Muscle layer of colon (tissue), 2 donors: ENCODE measurements around the gene PBRM1.

ENCODE experiments used
- H3K27ac ChIP-seq: one replicate; pipeline ENCODE4 v1.7.0; 2013; ENCODE audit warnings: low read depth, mild to moderate bottlenecking, low read length, moderate library complexity
- H3K27me3 ChIP-seq, 2 donors: one replicate each; pipeline ENCODE4 v1.7.0; 2013; ENCODE audit warnings: low read length in 2 of 2, mild to moderate bottlenecking in 2 of 2; ENCODE audit not compliant: insufficient read depth in 2 of 2, control insufficient read depth in 1 of 2
- H3K36me3 ChIP-seq: one replicate; pipeline ENCODE4 v1.7.0; 2013; ENCODE audit warnings: mild to moderate bottlenecking, low read length; ENCODE audit not compliant: insufficient read depth
- H3K4me1 ChIP-seq: one replicate; pipeline ENCODE4 v1.7.0; 2013; ENCODE audit warnings: mild to moderate bottlenecking, low read length; ENCODE audit not compliant: insufficient read depth
- H3K4me3 ChIP-seq, 2 donors: one replicate each; pipeline ENCODE4 v1.7.0; 2013; ENCODE audit warnings: low read length in 2 of 2, low read depth in 1 of 2, mild to moderate bottlenecking in 1 of 2, moderate library complexity in 1 of 2
- H3K9ac ChIP-seq: one replicate; pipeline ENCODE4 v1.7.0; 2013; ENCODE audit warnings: low read length
- H3K9me3 ChIP-seq: one replicate; pipeline ENCODE4 v1.7.0; 2013; ENCODE audit warnings: mild to moderate bottlenecking, low read length
- donor health status: abdominal sarcoma.
- donor health status: Adenocarcinoma of cecum.

Gene PBRM1

DNA sequence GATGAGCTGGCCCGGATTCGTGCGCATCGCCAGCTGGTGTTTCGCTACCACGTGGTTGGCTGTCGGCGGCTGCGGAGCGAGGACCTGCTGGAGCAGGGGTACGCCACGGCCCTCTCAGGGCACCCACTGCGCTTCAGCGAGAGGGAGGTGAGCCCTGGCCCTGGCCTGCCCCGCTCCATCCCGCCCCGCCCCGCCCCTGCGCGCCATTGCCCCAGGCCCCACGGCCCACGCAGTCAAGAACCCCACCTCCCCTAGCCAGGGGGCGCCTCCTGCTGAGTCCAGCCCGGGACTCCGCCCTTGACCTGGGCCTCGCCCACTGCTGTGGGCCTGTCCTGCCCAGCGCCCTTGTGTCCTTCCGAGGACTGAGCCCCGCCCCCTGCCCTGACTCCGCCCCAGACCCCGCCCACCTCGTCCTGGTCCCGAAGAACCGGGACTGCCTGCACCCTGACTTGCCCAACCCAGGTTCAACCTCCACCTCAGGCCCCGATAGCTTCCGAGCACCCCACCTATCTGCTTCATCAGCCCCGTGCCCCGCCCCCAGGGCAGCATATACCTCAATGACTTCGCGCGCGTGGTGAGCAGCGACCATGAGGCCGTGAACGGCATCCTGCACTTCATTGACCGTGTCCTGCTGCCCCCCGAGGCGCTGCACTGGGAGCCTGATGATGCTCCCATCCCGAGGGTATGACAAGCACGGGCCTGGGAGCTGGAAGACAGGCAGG is 166.8 kb downstream of the PBRM1 start:
- H3K36me3 ChIP-seq = peaks cover 2% of the 10 kb centered on the region
- no peaks in the 10 kb centered on the region for H3K4me1 ChIP-seq
- H3K4me3 ChIP-seq = no peak overlapping the region
- H3K27me3 ChIP-seq = no peaks in the 10 kb centered on the region
- no peak overlapping the region for H3K27ac ChIP-seq
- no peaks in the 10 kb centered on the region for H3K9me3 ChIP-seq
- H3K9ac ChIP-seq = no peak overlapping the region

DNA sequence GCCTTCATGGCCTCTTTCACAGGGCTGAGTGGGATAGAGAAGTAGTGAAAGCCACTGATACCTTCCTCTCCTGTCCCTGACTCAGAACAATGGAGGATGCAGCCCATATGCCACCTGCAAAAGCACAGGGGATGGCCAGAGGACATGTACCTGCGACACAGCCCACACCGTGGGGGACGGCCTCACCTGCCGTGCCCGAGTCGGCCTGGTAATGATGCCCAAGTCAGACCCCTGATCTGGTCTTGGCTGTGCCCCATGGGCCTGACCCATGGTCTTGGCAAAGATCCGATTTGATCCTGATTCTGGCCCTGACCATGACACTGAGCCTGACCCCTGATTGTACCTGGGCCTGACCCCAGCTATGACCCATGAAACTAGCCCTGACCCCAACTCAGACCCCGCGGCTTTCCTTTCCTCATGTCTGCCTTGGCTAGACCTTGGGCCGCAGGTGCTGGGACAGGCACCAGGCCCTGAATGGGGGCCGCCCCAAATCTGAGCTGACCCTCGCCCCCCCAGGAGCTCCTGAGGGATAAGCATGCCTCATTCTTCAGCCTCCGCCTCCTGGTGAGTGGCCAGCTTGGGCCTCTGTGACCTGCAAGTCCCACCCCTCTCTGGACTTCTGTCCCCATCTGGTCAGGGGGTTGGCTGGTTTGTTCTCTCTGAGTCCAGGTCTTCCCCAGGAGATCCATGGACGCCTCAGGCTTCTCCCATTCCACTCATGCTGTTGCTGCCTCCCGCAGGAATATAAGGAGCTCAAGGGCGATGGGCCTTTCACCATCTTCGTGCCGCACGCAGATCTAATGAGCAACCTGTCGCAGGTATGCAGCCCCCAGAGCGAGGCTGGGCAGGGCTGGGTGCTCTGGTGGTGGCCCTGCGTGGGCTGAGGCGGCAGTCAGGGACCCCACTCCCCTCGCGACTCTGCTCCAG is 167.7 kb downstream of the PBRM1 start:
- no peaks in the 10 kb centered on the region for H3K27me3 ChIP-seq
- no peaks in the 10 kb centered on the region for H3K36me3 ChIP-seq
- H3K4me1 ChIP-seq = no peaks in the 10 kb centered on the region
- H3K9me3 ChIP-seq = no peaks in the 10 kb centered on the region
- H3K9ac ChIP-seq = no peak overlapping the region
- no peak overlapping the region for H3K4me3 ChIP-seq
- no peak overlapping the region for H3K27ac ChIP-seq

DNA sequence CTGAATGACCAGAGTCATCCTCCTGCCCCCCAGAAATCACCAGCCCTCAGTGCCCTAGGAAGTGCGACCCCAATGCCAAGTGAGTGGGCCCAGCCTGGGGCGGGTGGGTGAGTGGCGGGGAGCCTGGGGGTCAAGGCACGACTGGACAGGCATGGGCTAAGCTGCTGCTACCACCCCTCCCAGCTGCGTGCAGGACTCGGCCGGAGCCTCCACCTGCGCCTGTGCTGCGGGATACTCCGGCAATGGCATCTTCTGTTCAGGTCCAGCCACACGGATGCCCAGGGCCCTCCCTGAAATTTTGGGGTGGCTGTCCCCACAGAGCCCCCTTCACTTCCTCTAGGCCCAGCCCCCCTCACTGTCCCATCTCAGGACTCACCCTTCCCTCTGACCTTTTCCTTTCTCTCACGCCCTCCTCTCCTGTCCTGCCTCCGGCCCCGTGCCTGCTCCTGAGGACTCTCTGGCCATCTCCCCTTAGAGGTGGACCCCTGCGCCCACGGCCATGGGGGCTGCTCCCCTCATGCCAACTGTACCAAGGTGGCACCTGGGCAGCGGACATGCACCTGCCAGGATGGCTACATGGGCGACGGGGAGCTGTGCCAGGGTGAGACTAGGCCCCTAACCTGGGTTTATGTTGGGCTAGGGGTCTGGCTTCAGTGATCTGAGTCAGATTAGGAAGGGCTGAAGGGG is 169.1 kb downstream of the PBRM1 start:
- Histone ChIP-seq H3K4me1 (no peaks in the 10 kb centered on the region), H3K9ac (no peak overlapping the region), H3K36me3 (no peaks in the 10 kb centered on the region), H3K9me3 (no peaks in the 10 kb centered on the region), H3K4me3 (no peak overlapping the region), H3K27ac (no peak overlapping the region), H3K27me3 (no peaks in the 10 kb centered on the region)

DNA sequence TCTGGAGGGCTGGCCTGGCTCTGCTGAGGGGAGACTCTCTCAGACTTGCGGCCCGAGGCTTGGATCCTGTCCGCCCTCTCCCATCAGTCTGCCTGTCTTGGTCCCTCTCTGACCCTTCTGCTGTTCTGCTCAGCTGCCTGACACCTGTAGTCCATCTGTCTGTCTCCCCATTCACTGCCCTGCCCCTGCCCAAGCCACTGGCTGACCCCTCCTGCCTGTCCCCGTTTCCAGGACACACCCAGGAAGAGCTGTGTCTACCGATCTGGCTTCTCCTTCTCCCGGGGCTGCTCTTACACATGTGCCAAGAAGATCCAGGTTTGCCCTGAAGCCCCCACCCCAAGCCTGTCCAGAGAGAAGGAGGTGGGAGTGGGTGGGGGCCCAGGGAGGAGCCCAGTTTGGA is 170.5 kb downstream of the PBRM1 start:
- Histone ChIP-seq H3K36me3 (no peaks in the 10 kb centered on the region), H3K4me1 (no peaks in the 10 kb centered on the region), H3K9me3 (no peaks in the 10 kb centered on the region), H3K9ac (no peak overlapping the region), H3K27me3 (no peaks in the 10 kb centered on the region), H3K27ac (no peak overlapping the region), H3K4me3 (no peak overlapping the region)

DNA sequence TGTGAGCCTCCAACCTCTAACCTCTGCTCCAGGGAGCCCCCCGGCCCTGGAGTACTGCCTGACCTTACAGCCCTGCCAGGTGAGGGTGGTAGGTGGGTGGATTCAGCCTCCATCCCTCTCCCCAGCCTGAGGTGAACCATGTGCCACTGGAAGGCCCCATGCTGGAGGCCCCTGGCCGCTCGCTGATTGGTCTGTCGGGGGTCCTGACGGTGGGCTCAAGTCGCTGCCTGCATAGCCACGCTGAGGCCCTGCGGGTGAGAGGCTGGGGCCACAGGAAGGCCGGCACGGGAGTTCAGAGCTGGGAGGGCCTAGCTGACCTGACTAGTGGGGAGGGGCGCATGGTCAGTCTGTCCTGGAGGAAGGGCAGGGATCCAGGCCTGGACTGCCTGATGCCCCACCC is 171.1 kb downstream of the PBRM1 start:
- no peaks in the 10 kb centered on the region for H3K27me3 ChIP-seq
- no peak overlapping the region for H3K9ac ChIP-seq
- H3K4me1 ChIP-seq = no peaks in the 10 kb centered on the region
- H3K9me3 ChIP-seq = no peaks in the 10 kb centered on the region
- no peak overlapping the region for H3K27ac ChIP-seq
- no peaks in the 10 kb centered on the region for H3K36me3 ChIP-seq
- H3K4me3 ChIP-seq = no peak overlapping the region

DNA sequence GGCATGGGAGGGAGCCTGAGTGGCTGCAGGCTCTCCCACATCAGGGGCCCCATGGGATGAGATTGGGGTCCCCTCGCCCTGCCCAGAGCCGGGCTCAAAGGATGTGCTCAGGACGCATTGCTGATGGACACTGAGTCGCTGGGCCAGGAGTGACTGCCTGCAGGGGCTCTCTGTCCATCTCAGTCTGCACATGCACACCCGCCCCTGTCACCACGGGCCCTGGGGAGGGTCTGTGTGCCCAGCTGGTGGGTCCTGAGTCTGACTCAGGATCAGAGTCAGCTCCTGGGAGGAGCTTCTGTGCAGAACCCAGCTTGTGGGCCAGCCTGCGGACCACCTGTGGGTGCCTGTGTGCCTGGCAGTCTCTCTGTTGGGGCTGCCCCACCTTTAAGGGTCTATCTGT is 172.4 kb downstream of the PBRM1 start:
- H3K9ac ChIP-seq = no peak overlapping the region
- H3K4me1 ChIP-seq = no peaks in the 10 kb centered on the region
- no peaks in the 10 kb centered on the region for H3K36me3 ChIP-seq
- no peak overlapping the region for H3K4me3 ChIP-seq
- no peaks in the 10 kb centered on the region for H3K9me3 ChIP-seq
- no peaks in the 10 kb centered on the region for H3K27me3 ChIP-seq
- H3K27ac ChIP-seq = no peak overlapping the region

DNA sequence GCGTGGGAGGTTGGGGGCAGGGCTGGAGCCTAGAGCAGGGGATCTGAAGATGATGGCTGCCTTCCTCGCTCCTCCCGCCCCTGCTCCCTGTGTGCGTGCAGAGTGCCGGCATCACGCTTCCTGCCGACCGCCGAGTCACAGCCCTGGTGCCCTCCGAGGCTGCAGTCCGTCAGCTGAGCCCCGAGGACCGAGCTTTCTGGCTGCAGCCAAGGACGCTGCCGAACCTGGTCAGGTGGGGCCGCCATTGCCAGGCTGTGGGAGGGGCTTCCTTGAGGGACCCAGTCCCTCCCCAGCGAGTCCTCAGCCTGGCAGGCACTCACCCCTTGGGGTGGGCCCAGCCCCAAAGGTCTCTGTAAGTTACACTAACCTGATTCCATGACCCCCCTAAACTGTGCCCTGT is 173.0 kb downstream of the PBRM1 start:
- Histone ChIP-seq H3K9ac (no peak overlapping the region), H3K4me3 (no peak overlapping the region), H3K9me3 (no peaks in the 10 kb centered on the region), H3K4me1 (no peaks in the 10 kb centered on the region), H3K27ac (no peak overlapping the region), H3K36me3 (no peaks in the 10 kb centered on the region), H3K27me3 (no peaks in the 10 kb centered on the region)

DNA sequence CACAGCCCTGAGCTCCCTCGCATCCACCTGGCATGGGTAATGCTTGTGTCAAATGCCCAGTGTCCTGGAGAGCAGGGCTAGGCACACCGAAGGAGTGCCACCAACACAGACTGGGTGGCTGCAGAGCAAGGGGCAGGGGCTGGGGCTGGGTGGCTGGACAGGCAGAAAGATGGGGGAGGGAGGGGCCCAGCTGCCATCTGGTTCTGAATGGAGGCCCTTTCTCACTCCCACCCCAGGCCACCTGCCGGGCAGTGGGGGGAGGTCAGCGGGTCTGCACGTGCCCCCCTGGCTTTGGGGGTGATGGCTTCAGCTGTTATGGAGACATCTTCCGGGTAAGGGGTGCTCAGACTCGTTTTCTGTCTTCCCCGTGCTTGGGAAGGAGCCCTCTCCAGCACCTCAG is 173.6 kb downstream of the PBRM1 start:
- Histone ChIP-seq H3K4me3 (no peak overlapping the region), H3K4me1 (no peaks in the 10 kb centered on the region), H3K9me3 (no peaks in the 10 kb centered on the region), H3K27ac (no peak overlapping the region), H3K9ac (no peak overlapping the region), H3K36me3 (no peaks in the 10 kb centered on the region), H3K27me3 (no peaks in the 10 kb centered on the region)

DNA sequence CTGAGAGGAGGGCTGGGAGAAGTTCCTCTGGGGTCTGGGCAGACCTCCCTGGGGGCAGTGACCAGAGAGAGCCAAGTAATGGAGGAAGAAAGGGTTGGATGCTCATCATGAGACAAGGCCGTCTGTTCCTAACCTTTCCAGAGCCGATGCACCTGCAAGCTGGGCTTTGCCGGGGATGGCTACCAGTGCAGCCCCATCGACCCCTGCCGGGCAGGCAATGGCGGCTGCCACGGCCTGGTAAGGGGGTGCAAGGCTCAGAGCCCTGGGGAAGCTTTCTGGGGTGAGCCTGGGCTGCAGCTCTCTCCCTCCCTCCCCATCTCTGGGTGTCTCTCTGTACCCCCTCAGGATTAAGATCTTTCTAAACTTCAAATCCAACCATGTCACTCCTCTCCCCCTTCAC is 174.2 kb downstream of the PBRM1 start:
- Histone ChIP-seq H3K27ac (no peak overlapping the region), H3K9ac (no peak overlapping the region), H3K36me3 (no peaks in the 10 kb centered on the region), H3K9me3 (no peaks in the 10 kb centered on the region), H3K4me3 (no peak overlapping the region), H3K27me3 (no peaks in the 10 kb centered on the region), H3K4me1 (no peaks in the 10 kb centered on the region)

DNA sequence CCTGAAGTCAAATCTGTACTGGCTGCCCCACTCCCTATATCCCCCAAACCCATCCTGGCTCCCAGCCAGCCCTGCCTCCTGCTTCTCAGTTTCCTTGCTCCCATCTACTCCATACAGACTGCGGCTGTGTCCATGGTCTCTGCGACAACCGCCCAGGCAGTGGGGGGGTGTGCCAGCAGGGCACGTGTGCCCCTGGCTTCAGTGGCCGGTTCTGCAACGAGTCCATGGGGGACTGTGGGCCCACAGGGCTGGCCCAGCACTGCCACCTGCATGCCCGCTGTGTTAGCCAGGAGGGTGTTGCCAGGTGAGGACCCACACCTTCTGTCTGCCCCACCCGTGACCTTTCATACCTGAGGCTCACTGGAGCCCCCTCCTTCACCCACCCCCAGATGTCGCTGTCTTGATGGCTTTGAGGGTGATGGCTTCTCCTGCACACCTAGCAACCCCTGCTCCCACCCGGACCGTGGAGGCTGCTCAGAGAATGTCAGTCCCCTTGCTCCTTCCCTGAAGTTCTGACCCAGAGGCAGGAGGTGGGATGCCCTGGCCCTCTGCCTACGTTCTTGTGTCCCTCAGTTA is 175.9 kb downstream of the PBRM1 start:
- Histone ChIP-seq H3K36me3 (peaks cover 4% of the 10 kb centered on the region), H3K27me3 (no peaks in the 10 kb centered on the region), H3K4me1 (no peaks in the 10 kb centered on the region), H3K9me3 (no peaks in the 10 kb centered on the region), H3K4me3 (no peak overlapping the region), H3K27ac (no peak overlapping the region), H3K9ac (no peak overlapping the region)

DNA sequence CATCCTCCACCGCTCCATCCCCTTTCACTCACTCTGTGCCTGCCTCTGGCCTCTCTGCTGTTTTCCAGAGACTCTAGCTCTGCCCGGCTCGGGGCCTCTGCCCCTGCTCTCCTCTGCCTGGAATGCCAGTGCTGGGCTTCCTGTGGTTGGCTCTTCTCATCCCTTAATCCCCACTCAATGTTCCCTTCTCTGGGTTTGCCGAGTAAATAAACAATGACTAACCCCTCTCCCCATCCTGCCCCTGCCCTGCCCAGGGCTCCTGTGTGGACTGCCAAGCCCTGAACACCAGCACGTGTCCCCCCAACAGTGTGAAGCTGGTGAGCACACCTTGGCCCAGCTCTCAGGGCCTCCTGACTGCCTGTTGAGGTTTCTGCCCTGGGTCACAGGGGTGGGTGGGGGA is 178.4 kb downstream of the PBRM1 start:
- no peak overlapping the region for H3K9ac ChIP-seq
- H3K9me3 ChIP-seq = no peaks in the 10 kb centered on the region
- H3K27me3 ChIP-seq = no peaks in the 10 kb centered on the region
- H3K36me3 ChIP-seq = peaks cover 4% of the 10 kb centered on the region
- no peak overlapping the region for H3K27ac ChIP-seq
- H3K4me1 ChIP-seq = no peaks in the 10 kb centered on the region
- H3K4me3 ChIP-seq = no peak overlapping the region
